ENCODE data around the gene RAB3A. TPM values are rescaled to one million over a fixed set of nuclear protein-coding genes. Genes with fewer than 3 reads are reported as not detected.
A peak's percentile ranks its signal among the peaks of the same experiment; 100 is the strongest.

Gene RAB3A
- total RNA-seq, 3 donors from 2014 or later (not counting 1 experiment from before 2014, with no cell fraction given), result 5.2 to 7.8 (median 7.6) TPM

DNA sequence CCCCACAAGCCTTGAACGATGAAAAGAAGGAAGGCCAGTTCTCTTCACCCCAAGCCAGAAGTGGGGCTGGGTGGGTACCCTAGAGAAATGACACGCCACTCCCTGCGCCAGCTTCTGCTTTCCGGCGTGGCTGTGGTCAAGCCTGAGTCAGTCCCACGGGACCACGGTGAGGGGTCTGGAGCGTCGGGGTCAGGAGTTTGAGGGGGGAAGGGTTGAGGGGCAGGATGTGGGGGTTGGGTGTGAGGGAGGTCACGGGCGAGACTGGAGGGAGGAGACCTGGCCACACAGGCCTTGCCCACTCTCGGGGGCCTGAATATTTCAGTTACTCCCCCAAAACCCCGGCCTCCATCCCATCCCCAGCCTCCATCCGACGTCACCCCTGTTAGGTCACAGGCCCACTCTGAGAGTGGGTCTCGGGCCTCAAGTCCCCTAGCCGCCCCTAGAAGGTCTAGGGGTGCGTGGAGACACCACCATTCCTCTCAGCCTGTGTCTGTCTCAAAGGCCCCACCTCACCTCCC is 30.7 kb downstream of the RAB3A start:
- ATAC-seq (peak; percentile 23 to 47 (median 30)), DNase-seq (peak in 1 of 2 donors; percentile 31)
- H3K4me3 Mint-ChIP-seq, result peak overlapping the region; percentile 90
- H3K4me1 ChIP-seq (ENCODE audit: control insufficient read depth, insufficient read depth, low read length), result peaks cover 67% of the 10 kb centered on the region
- peaks cover 10 to 35% of the 10 kb centered on the region in 2 donors for H3K4me1 Mint-ChIP-seq
- intact Hi-C loops (cut with micrococcal nuclease), result loop anchor here (5.0 kb wide), 1 partner anchor 166 kb away; the partner anchor contains the start of gene ARRDC2
- H3K27me3 ChIP-seq (ENCODE audit: control insufficient read depth, insufficient read depth, low read length), result no peaks in the 10 kb centered on the region
- no peaks in the 10 kb centered on the region for H3K36me3 Mint-ChIP-seq
- H3K27me3 Mint-ChIP-seq (ENCODE audit: low read depth in 2 of 2), result no peaks in the 10 kb centered on the region
- H3K9me3 ChIP-seq (ENCODE audit: control insufficient read depth, insufficient read depth, low read length), result no peaks in the 10 kb centered on the region
- peak overlapping the region; percentile 57 to 86 for H3K27ac Mint-ChIP-seq
- H3K27ac ChIP-seq (ENCODE audit: low read length), result peak overlapping the region; percentile 86
- 13% methylated on average over 16 of the region's 18 CpGs for WGBS (ENCODE audit: insufficient coverage)
- H3K9me3 Mint-ChIP-seq, result no peaks in the 10 kb centered on the region
- H3K36me3 ChIP-seq (ENCODE audit: control insufficient read depth, insufficient read depth, low read length), result peaks cover 13% of the 10 kb centered on the region
- TF ChIP-seq, protein P1, sequence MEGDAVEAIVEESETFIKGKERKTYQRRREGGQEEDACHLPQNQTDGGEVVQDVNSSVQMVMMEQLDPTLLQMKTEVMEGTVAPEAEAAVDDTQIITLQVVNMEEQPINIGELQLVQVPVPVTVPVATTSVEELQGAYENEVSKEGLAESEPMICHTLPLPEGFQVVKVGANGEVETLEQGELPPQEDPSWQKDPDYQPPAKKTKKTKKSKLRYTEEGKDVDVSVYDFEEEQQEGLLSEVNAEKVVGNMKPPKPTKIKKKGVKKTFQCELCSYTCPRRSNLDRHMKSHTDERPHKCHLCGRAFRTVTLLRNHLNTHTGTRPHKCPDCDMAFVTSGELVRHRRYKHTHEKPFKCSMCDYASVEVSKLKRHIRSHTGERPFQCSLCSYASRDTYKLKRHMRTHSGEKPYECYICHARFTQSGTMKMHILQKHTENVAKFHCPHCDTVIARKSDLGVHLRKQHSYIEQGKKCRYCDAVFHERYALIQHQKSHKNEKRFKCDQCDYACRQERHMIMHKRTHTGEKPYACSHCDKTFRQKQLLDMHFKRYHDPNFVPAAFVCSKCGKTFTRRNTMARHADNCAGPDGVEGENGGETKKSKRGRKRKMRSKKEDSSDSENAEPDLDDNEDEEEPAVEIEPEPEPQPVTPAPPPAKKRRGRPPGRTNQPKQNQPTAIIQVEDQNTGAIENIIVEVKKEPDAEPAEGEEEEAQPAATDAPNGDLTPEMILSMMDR (IDR thresholded peaks at IDR 0.05), result no peak
- H3K4me3 ChIP-seq (ENCODE audit: low read length), result peak overlapping the region; percentile 50

GRCh38 chr19:18172331-18173053 is 31.4 kb downstream of the RAB3A start:
- DNase-seq, result no peak
- no peak for ATAC-seq
- Mint-ChIP-seq H3K4me3 (peak overlapping the region; percentile 90), H3K4me1 (peaks cover 10 to 39% of the 10 kb centered on the region in 2 donors), H3K27ac (peak overlapping the region; percentile 57 to 86), H3K27me3 (ENCODE audit: low read depth in 2 of 2) (no peaks in the 10 kb centered on the region), H3K36me3 (no peaks in the 10 kb centered on the region), H3K9me3 (no peaks in the 10 kb centered on the region)
- peaks cover 71% of the 10 kb centered on the region for H3K4me1 ChIP-seq (ENCODE audit: control insufficient read depth, insufficient read depth, low read length)
- H3K36me3 ChIP-seq (ENCODE audit: control insufficient read depth, insufficient read depth, low read length), result peaks cover 8% of the 10 kb centered on the region
- no peaks in the 10 kb centered on the region for H3K27me3 ChIP-seq (ENCODE audit: control insufficient read depth, insufficient read depth, low read length)
- intact Hi-C loops (cut with micrococcal nuclease), result loop anchor here (5.0 kb wide), 1 partner anchor 165 kb away; the partner anchor contains the start of gene ARRDC2
- H3K27ac ChIP-seq (ENCODE audit: low read length), result peak overlapping the region; percentile 86
- H3K4me3 ChIP-seq (ENCODE audit: low read length), result no peak overlapping the region
- TF ChIP-seq, protein P1 (IDR thresholded peaks at IDR 0.05), result no peak
- no peaks in the 10 kb centered on the region for H3K9me3 ChIP-seq (ENCODE audit: control insufficient read depth, insufficient read depth, low read length)
- WGBS (ENCODE audit: insufficient coverage), result 85% methylated on average over 7 of the region's 7 CpGs

GRCh38 chr19:18171605-18172327 is 32.1 kb downstream of the RAB3A start:
- H3K27me3 Mint-ChIP-seq (ENCODE audit: low read depth in 2 of 2), result no peaks in the 10 kb centered on the region
- Histone ChIP-seq H3K4me3 (ENCODE audit: low read length) (no peak overlapping the region), H3K36me3 (ENCODE audit: control insufficient read depth, insufficient read depth, low read length) (peaks cover 6% of the 10 kb centered on the region), H3K4me1 (ENCODE audit: control insufficient read depth, insufficient read depth, low read length) (peaks cover 71% of the 10 kb centered on the region), H3K27ac (ENCODE audit: low read length) (peak overlapping the region; percentile 86), H3K9me3 (ENCODE audit: control insufficient read depth, insufficient read depth, low read length) (no peaks in the 10 kb centered on the region), H3K27me3 (ENCODE audit: control insufficient read depth, insufficient read depth, low read length) (no peaks in the 10 kb centered on the region)
- H3K36me3 Mint-ChIP-seq, result no peaks in the 10 kb centered on the region
- intact Hi-C loops (cut with micrococcal nuclease), result loop anchor here (5.0 kb wide), 1 partner anchor 164 kb away; the partner anchor contains the start of gene ARRDC2
- H3K27ac Mint-ChIP-seq, result peak overlapping the region; percentile 75 to 86
- ATAC-seq, result no peak
- peaks cover 10 to 39% of the 10 kb centered on the region in 2 donors for H3K4me1 Mint-ChIP-seq
- no peak for DNase-seq
- WGBS (ENCODE audit: insufficient coverage), result 82% methylated on average over 8 of the region's 8 CpGs
- no peak overlapping the region for H3K4me3 Mint-ChIP-seq
- no peaks in the 10 kb centered on the region for H3K9me3 Mint-ChIP-seq
- TF ChIP-seq, protein P1 (IDR thresholded peaks at IDR 0.05), result no peak
